ENCODE results near the gene OXLD1.

OXLD1 gene

DNA sequence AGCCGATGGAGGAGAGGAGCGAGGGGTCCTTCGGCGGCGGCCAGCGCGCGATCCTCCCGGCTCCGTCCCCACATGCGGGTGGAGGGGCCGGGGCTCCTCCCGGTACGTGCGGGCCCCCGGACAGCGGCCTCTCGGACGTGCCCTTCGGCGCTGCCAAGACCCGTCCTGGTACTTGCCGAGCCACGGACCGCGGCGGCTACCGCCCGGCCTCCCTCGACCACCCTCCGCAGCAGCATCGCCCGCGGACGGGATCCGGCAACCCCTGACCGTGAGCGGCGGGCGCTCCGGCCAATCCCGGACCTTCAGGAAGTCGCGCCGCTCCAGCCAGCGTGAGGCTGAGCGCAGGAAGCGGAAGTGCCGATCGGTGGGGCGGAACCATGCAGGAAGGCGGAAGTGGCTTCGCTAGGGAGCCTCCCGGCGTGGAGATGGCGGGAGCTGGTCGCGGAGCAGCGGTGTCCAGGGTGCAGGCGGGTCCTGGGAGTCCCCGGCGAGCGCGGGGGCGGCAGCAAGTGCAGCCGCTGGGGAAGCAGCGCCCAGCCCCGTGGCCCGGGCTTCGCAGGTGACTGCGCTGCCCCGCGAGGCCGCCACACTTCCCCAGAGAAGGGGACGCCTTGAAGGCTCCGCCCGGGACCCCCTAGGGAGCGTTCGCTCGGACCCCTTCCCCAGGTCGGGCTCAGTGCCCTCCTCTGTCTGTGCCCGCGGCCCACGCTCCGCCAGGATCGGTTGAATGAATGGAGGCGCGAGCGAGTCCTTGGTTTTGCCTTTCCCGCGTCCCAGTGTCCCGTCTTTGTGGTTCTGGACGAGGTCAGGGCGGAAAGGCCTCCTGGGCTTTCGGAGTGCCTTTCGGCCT lies at the start of gene OXLD1, which contains the start of gene CCDC137:
TSS of gene OXLD1 (minus strand) at position 264 of the 850 bp plus-strand sequence. CDS start at position 236, 28 bp downstream.
TSS of gene CCDC137 (plus strand) at position 396 of the 850 bp plus-strand sequence. CDS start at position 426, 30 bp downstream.
- peak; percentile 82 for DNase-seq (ENCODE audit: extremely low read depth, low read depth)
- TF ChIP-seq, protein P1, sequence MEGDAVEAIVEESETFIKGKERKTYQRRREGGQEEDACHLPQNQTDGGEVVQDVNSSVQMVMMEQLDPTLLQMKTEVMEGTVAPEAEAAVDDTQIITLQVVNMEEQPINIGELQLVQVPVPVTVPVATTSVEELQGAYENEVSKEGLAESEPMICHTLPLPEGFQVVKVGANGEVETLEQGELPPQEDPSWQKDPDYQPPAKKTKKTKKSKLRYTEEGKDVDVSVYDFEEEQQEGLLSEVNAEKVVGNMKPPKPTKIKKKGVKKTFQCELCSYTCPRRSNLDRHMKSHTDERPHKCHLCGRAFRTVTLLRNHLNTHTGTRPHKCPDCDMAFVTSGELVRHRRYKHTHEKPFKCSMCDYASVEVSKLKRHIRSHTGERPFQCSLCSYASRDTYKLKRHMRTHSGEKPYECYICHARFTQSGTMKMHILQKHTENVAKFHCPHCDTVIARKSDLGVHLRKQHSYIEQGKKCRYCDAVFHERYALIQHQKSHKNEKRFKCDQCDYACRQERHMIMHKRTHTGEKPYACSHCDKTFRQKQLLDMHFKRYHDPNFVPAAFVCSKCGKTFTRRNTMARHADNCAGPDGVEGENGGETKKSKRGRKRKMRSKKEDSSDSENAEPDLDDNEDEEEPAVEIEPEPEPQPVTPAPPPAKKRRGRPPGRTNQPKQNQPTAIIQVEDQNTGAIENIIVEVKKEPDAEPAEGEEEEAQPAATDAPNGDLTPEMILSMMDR (IDR thresholded peaks at IDR 0.05; ENCODE audit: low read depth, low read length, missing control alignments), result no peak
- H3K4me3 ChIP-seq (replicated peaks; ENCODE audit: low read depth, low read length), result peak within 1 kb of the TSS; percentile 97

DNA sequence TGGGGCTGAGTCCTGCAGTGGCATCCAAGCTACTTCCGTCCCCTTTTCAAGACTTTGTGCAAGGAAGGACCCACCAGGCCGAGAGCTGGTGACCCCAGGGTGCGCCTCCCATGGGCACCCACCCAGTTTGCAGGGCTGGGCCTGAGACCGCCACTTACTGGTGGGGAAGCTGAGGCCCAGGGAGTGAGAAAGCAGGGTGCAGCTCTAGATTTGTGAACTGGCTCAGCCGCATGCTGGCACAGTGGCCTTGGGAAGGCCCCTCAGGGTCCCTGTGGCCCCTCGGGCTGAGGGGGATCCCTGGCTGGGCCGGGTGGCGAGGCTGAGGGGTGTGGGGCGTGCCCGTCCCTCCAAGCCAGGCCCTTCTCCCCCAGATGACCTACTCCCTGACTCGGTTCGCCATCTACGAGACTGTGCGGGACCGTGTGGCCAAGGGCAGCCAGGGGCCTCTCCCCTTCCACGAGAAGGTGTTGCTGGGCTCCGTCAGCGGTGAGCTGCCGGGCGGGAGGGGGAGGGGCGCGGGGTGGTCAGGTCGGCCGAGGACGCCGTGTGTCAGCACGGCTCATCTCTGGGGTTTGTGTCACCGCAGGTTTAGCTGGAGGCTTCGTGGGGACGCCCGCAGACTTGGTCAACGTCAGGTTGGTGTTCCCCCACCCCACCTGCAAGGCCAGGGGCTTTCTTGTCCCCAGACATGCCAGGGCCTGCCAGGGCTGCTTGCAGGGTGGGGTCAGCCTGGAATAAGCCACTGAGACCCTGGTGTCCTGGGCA lies 48.9 kb upstream of the OXLD1 start:
- no peak for DNase-seq (ENCODE audit: extremely low read depth, low read depth)
- TF ChIP-seq, protein P1 (IDR thresholded peaks at IDR 0.05; ENCODE audit: low read depth, low read length, missing control alignments), result no peak
- H3K4me3 ChIP-seq (replicated peaks; ENCODE audit: low read depth, low read length), result no peak overlapping the region

DNA sequence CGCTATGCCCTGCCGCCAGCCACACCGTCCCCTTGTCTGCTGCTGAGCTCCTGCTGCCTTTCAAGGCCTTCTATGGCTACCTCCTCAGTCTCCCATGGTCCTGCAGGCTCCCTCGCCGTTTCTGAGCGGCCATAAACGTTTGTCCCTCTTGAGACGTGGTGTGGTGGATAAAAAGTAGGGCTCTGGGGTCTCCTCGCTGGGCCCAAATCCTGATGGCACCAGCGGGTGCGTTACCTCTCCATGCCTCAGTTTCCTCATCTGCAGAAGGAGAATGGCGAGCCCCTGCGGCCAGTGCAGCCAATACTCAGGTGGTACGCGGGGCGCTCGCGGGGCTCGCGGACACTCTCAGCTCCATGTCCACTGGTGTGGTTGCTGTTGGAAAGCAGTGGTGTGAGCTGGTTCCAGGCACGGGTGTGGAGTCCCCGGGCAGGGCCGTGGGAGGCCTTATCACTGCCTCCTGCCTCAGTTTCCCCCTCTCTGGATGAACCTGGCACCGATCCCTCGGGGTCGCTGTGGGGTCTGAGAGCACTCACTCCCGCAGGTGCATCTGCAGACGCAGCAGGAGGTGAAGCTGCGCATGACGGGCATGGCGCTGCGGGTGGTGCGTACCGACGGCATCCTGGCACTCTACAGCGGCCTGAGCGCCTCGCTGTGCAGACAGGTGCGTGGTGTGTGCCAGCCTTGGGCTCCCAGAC lies 48.2 kb upstream of the OXLD1 start:
- no peak for DNase-seq (ENCODE audit: extremely low read depth, low read depth)
- no peak overlapping the region; the same call in 1 of the 2 replicates for H3K4me3 ChIP-seq (replicated peaks; ENCODE audit: low read depth, low read length)
- TF ChIP-seq, protein P1 (IDR thresholded peaks at IDR 0.05; ENCODE audit: low read depth, low read length, missing control alignments), result no peak

DNA sequence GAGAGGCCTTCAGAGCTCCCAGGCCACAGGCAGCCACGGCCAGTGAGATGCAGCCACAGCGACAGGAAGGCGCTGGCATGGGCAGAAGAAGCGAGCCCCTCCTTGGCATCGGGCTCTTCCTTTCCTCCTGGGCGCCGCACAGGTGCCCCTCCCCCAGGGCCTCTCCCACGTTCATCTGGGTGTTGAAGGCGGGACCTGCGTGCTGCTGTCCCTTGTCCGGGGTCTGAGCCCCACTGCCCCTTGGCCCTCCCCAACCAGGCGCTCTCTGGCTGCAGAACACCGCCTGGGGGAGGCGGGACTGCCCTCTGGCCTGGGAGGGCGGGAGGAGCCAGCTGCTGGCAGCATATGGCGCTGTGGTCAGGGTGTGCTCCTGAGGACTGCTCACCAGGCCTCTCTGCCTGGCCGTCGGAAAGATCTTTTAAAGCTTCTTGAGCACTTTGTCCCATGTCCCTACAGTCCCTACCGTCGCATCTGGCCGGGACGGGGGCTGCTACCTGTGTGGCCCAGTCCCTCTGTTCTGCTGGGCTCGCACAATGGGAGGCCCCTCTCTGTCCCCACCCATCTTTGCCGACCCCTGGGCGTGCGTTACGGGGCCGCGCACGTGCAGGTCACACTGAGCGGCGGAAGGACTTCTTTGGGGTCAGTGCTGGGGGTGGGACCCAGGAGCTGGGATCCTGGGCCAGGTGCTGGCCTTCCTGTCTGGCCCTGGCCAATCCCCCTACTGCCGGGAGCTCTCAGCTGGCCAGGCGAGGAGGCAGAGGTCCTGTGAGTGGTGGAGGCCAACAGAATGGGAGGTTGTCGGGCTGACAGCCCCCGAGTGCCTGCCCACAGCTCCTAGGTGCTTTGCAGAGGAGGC lies 47.4 kb upstream of the OXLD1 start:
- DNase-seq (ENCODE audit: extremely low read depth, low read depth), result no peak
- H3K4me3 ChIP-seq (replicated peaks; ENCODE audit: low read depth, low read length), result peak overlapping the region; percentile 65
- TF ChIP-seq, protein P1 (IDR thresholded peaks at IDR 0.05; ENCODE audit: low read depth, low read length, missing control alignments), result no peak

DNA sequence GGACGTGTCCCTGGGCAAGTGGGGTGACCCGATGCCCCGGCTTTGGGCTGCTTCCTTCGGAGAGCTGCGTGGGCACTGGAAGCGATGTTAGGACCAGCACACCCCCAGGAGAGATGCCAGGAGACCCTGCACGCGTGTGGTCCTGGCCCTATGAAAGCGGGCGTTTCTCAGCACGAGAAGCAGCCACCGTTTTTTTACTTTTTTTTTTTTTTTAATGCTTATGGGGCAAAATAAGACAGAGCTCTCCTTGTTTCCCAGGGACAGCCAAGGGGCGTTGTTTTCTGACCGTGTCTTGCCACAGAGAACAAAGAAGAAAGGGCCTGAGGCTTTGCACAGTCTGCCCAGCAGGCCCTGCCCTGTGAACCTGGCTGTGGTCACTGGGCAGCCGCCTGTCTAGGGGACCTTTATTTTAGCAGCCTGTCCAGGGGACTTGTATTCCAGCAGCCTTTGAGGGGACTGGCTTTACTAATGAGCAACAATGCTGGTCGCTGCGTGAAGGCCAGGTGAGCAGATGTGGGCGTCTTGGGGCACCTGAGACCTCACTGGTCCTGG lies 46.7 kb upstream of the OXLD1 start:
- H3K4me3 ChIP-seq (replicated peaks; ENCODE audit: low read depth, low read length), result peak overlapping the region; percentile 65
- TF ChIP-seq, protein P1 (IDR thresholded peaks at IDR 0.05; ENCODE audit: low read depth, low read length, missing control alignments), result no peak
- DNase-seq (ENCODE audit: extremely low read depth, low read depth), result no peak
